Effector CD4-positive, alpha-beta T cell (primary cell): Measurements from ENCODE around the gene ZNF43.
"Not testable (repeated sequence)": the region's sequence is repeated elsewhere in the genome, so short reads cannot be mapped to it uniquely, and the experiment has no call there.

Experiments used
- DNase-seq: peaks from one replicate; pipeline ENCODE4 v3.0.0-alpha.2; 2020
- total RNA-seq: gene quantifications from one replicate; lab custom pipeline; 2026; lab: John Stamatoyannopoulos, UW

ZNF43 gene
- total RNA-seq = 43.0 reads per million, percentile 65 among the genes with 10 or more reads in this experiment

GRCh38 chr19:21835810-21836444 lies at the start of gene ZNF43:
TSS of gene ZNF43 (minus strand) at chr19:21836182. CDS start at chr19:21836038, 144 bp downstream.
- DNase-seq = peak; percentile 90

- DNase-seq = not testable (repeated sequence)
Measured at GRCh38 chr19:21885516-21885915, 49.5 kb upstream of the ZNF43 start.

DNA sequence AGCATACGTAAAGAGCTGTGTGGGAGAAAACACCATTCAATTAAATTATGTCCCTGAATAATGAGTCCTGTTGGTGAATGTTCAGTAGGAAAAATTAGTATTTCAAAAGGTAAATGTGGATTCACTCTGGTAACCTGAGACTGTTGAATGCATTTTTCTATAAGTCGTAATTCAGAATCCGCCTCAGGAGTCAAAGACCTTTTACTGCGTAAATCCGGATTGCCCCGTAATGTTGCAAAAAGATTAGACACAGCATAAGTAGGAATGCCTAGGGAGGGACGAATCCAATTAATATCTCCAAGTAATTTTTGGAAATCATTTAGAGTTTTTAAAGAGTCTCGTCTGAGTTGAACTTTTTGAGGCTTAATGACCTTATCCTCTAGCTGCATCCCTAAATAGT lies 48.8 kb upstream of the ZNF43 start:
- not testable (repeated sequence) for DNase-seq

- no peak for DNase-seq
Measured at GRCh38 chr19:21883516-21883915, 47.5 kb upstream of the ZNF43 start.

GRCh38 chr19:21880761-21881160 lies 44.8 kb upstream of the ZNF43 start:
- not testable (repeated sequence) for DNase-seq

DNA sequence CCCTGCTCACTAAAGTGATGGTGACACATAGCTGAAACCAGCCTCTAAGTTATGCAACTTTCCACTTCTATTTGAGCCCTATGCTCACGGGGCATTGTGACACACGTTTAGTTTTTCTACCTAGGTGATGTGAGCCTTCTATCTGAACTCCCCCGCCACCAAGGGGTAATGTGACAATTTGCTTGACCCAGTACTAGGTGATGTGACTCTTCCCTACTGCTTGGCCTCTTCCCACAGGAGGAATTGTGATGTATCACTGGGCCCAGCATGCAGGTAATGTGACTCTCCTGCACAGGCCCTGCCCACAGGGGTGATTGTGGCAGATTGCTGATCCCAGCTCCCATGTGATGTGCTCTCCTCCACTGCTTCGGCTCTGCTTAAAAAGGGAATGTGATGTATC lies 42.7 kb upstream of the ZNF43 start:
- DNase-seq = no peak

DNA sequence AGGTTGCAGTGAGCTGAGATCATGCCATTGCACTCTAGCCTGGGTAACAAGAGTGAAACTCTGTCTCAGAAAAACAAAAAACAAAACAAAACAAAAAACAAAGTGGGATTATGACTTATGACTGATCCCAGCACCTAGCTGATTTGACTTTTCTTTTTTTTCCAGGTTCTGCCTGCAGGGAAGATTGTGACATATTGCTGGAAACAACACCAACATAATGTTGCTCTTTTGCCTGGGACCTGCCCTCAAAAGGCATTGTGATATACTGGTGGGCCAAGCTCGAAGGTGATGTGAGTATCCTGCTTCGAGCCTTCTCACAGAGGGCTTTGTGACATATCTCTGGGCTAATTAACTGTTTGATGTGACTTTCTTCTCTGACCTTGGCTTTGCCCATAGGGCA lies 42.0 kb upstream of the ZNF43 start:
- DNase-seq = no peak

- DNase-seq = not testable (repeated sequence)
Measured at GRCh38 chr19:21876608-21877007, 40.6 kb upstream of the ZNF43 start.

- no peak for DNase-seq
Measured at GRCh38 chr19:21856773-21857514, 21.0 kb upstream of the ZNF43 start.

DNA sequence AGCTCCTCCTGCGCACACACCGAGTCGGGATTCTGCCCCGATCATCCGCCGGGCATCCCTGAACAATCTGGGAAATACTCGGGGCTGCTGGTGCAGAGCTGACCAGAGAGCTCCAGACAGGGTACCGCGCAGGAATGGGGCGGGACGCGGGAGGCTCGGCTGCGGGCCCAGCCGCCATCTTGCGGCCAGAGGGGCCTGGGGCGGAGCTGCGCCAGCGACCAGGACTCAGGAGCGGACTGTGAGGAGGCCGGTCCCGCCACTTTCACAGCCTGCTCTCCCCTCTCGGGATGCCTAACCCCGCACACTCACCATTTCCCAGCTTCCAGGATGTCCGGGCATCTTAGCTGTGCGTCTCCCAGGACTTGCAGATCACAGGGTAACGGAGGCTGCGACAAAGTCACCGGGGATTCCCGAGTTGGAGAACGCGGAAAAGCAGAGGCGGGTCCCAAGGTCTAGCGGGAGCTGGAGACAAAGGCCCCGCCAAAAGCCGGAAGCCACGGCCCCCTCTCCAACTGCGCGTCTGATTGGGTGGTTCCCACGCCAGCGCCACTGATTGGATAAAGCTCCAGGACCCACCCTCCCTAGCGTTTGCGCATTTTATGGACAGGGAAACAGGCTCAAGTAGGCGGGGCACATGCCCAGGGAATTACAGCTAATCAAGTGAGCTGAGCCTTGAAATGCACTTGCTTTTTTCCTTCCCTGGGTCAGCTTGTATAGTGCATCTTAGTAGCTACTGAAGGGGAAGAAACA lies 15.8 kb upstream of the ZNF43 start:
- DNase-seq = peak; percentile 86

GRCh38 chr19:21850656-21851255 lies 14.8 kb upstream of the ZNF43 start:
- DNase-seq = no peak

DNA sequence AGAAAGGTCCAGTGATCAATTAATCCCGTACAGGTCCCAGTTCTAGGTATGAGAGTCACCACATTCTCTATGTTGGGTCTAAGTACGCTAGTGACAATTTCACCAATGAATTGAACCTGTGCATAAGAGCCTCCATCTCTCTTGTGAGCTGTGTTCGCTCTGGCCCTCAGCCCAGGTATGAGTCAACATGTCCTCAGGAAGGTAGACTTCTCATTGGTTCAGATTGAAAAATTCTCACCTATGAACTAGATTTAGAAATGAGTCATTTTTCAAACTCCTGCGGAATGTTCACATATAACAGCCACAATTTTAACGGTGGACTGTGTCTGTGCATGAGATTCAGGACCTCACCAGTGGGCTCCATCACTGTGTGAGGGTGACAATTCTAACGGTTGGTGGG lies 12.7 kb upstream of the ZNF43 start:
- DNase-seq = no peak

DNA sequence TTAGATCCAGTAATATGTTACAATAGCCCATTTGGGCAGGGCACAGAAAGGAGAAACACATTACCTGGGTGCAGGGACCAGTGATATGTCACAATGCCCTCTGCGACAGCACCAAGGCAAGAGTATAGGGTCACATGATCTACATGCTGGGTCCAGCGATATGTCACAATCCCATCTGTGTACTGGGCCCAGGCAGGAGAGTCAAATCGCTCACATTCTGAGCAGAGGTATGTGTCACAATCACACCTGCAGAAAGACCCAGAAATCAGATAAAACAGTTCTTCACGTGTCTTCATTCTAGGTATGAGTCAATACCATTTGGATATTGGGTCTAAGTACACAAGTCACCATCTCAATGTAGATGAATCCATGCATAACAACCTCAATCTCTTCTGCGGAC lies 7.1 kb upstream of the ZNF43 start:
- no peak for DNase-seq

GRCh38 chr19:21841488-21842097 lies 5.6 kb upstream of the ZNF43 start:
- DNase-seq = no peak

- DNase-seq = no peak
Measured at GRCh38 chr19:21841081-21841480, 5.1 kb upstream of the ZNF43 start.

GRCh38 chr19:21839976-21840375 lies 4.0 kb upstream of the ZNF43 start:
- no peak for DNase-seq

DNA sequence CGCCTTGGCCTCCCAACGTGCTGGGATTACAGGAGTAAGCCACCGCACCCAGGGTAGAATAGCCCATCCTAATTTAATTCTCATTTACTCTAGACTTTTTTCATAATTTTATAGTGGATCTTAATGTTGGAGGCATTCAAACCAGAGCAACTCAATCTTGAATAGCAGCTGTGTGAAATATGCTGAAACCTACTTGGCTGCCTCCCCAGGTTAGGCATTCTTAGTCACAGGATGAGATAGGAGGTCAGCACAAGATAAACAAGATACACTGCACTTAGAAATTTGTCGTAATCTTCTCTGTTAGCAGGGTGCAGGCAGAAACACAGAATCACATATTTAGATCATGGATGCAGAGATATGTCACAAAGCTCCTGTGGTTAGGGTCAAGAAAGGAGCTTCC lies 2.7 kb upstream of the ZNF43 start:
- no peak for DNase-seq

DNA sequence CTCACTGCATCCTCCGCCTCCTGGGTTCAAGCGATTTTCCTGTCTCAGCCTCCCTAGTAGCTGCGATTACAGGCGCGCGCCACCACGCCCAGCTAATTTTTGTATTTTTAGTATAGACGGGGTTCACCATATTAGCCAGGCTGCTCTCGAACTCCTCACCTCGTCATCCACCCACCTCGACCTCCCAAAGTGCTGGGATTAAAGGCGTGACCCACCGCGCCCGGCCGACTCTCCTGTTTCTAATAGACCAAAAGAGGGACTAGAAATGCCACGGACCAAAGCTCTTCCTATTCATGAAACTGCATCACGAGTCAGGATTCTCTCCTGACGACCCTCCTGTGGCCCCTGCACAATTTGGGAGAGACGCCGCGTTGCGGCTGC lies 563 bp downstream of the ZNF43 start:
- DNase-seq = no peak

- no peak for DNase-seq
Measured at GRCh38 chr19:21833733-21834132, 2.2 kb downstream of the ZNF43 start.

GRCh38 chr19:21824679-21825078 lies 11.3 kb downstream of the ZNF43 start:
- no peak for DNase-seq

GRCh38 chr19:21823224-21823623 lies 12.8 kb downstream of the ZNF43 start:
- no peak for DNase-seq

- DNase-seq = no peak
Measured at GRCh38 chr19:21812448-21812847, 23.5 kb downstream of the ZNF43 start.
